ENCODE results near the gene ASXL2.
"Not testable (repeated sequence)": the region's sequence is repeated elsewhere in the genome, so short reads cannot be mapped to it uniquely, and the experiment has no call there.

The ASXL2 gene

DNA sequence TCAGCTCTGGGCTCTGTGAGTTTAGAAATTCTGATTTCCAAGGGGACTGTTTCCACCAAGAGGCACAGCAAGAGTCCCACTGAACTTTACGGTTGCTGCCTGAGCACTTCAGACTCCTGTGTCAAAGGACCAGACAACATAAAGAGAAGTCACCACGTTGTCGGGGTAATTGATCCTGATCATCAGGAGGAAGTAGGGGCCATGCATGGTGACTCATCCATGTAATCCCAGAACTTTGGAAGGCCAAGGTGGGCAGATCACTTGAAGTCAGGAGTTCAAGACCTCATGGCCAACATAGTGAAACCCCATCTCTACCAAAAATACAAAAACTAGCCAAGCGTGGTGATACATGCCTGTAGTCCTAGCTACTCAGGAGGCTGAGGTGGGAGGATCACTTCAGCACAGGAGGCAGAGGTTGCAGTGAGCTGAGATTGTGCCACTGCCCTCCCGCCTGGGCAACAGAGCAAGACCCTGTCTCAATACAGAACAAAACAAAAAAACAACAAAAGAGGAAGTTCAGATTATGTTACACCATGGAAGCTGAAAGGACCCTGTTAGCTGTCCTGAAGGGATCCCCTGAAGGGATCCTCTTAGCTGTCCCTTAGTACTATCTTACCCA is 9.4 kb upstream of the ASXL2 start:
- no peak for DNase-seq

DNA sequence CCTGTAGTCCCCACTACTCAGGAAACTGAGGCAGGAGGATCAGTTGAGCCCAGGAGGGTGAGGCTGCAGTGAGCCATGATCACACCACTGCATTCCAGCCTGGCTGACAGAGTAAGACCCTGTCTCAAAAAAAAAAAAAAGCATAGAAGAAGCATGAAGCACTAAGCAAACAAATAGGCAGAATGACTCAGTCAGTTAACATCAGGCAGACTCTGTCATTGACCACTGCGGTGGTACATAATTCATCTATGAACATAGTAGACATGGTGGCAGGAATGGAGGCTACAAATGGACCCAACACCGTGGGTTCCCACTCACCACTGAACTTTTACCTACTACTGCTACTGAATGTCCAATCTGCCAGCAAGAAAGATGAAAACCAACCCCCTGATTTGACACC is 7.6 kb upstream of the ASXL2 start:
- DNase-seq: no peak

DNA sequence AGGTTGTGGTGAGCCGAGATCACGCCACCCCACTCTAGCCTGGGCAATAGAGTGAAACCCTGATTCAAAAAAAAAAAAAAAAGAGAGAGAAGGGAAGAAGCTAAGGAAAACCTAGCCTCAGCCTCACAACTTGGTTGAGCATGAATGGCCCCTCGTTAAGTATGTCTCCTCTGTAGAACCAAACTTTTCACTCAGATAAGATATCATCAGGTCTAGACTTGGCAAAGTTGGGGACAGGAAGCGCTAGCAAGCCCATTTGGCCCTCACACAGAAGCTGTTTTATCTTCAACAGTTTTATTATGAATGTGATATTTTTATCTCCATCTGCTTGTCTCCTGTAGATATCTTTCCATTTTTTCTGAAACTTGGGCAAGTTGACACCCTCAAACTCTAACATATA is 3.5 kb upstream of the ASXL2 start:
- DNase-seq: no peak

DNA sequence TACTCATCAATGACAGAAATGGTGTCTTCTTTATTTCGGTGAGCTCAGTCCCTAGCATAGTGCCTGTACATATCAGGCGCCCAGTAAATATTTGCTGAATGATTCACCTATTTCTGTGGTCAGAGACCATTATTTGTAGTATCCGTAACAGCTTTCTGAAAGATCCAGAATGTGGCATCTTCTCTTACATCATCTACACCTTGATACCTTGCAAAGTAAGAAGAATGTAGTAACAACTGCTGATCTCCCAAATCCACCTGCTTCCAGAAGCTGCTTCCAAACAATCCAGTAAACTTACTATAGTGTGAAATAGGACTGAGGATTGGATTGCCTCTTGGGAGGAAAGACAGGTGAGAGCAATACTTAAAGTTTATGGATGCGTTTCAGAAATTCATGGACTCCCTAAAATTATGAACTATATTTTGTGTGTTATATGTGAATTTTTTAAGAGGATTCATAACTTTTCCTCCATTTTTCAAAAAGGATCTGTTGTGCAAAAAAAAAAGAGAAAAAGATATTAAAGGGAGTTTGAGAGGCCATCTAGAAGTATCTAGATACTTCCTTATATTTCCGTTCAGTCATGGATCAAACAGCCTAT is 945 bp upstream of the ASXL2 start:
- DNase-seq: no peak

DNA sequence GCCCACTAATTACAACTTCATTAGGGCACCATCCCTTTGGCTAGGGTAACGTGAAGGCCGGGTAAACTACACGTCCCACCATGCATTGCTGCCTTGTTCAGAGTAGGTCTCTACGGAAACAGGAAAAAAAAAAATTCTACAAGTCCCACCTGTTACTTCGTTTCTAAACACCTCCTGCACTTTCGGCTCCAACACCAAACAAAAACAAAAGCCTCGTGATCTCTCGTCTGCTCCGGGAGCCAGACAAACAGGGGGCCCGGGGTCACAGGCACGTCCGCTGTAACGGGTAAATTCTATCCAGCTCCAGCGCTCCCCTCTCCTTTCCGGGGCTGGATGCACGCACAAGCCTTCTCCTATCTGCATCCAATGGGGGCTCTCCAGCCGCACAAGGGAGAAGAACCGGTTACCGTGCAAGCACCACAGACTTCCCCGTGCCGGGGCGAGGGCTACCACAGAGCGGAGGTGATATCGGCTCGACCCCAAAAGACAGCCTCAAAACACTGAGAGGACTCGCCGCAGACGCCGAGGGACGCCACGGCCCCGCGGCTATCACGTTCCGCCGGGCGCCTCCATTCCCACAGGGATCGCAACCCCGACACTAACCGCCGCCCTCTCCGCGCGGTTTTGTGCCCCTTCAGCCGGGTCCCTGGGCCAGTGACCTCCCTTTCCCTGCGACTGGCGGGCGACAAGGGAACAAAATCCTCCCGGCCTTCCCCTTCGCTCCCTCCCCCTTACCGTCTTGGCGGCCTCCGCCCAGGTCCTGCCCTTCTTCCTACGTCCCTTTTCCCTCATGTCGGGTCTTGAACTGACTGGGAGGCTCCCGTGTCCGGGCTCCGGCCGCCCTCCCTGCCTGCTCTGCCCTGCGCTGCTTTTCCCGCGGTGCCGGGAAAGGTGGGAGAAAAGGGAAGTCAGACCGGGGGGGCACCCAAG is 591 bp downstream of the ASXL2 start:
- DNase-seq: peak; percentile 55 to 68 (median 58)

DNA sequence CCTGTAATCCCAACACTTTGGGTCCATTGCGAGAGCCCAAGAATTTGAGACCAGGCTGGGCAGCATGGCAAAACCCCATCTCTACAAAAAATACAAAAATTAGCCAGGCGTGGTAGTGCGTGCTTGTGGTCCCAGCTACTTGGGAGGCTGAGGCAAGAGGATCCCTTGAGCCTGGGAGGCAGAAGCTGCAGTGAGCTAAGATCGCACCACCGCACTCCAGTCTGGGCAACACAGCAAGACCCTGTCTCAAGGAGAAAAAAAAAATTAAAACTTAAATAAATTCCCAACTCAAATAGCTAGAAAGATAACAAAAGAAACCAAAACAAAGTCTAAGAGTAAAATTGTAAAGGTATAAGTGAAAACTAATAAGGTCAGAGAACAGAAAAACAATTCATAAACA is 6.2 kb downstream of the ASXL2 start:
- DNase-seq: no peak

DNA sequence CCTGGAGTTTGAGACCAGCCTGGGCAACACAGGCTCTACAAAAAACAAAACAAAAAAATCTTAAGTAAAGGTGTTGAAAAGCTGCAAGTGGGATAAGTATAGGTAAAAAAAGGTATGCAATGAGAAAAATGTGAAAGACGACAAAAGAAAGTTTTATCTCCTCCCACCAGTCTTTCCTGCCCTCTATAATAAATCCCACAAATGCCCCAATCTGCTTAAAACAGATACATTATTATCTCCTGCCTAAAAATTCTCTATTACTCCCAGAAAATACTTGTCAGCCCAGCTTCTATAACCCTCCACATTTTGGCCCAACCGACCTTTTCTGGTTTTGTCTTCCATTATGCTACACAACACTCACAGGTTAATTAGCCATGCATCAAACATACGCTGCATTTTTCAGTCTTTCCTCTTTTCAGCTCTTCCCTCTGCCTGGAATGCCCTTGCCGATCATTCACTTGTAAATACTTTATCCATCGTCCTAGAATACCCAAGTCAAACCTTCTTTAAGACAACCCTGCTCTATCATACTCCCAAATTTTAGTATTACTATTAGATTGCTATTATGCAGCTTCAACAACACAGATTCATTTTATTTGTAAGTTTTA is 10.8 kb downstream of the ASXL2 start:
- DNase-seq: no peak

DNA sequence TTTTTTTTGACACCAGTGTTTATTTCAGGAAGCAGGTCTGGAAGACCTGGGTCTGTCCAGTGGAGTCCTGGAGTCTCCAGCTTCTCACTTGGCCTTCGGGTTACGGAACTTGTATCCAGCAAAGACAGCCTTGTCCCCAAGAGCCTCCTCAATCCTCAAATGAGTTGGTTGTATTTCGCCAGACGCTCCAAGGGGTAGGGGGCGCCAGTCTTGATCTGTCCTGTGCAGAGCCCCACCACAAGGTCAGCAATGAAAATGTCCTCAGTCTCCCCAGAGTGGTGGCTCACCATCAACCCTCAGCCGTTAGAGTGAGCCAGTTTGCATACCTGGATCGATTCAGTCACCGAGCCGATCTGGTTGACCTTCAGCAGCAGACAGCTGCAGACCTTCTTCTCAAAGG is 21.9 kb downstream of the ASXL2 start:
- DNase-seq: no peak

DNA sequence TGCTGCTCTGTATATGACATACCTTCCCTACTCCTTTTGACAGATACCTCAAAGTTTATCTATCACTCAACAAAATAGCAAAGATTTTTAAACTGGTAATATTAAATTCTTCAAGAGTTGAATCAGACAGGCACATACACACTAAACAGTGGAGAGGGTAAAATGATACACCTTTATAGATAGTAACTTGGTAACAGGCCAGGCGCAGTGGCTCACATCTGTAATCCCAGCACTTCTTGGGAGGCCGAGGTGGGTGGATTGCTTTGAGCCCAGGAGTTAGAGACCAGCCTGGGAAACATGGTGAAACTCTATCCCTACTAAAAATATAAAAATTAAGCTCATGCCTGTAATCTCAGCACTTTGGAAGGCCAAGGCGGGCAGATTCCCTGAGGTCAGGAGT is 23.2 kb downstream of the ASXL2 start:
- no peak for DNase-seq

DNA sequence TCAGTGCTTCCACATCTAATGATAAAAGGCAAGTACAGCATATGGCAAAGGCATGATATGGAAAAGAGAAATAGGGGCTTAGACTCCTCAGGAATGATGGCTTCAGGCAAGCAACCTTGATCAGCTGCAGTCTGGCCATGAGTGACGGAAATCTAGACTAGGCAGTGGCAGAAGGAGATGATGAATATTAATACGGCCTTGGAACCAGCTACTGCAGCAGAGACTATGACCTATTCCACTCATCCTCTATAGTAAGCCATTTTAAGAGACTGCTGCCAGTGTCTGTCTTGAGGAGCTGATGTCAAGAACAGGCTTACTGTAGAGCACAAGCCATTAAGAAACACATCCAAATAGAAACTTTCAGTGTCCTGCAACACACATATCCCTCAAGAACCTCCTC is 23.7 kb downstream of the ASXL2 start:
- no peak for DNase-seq

DNA sequence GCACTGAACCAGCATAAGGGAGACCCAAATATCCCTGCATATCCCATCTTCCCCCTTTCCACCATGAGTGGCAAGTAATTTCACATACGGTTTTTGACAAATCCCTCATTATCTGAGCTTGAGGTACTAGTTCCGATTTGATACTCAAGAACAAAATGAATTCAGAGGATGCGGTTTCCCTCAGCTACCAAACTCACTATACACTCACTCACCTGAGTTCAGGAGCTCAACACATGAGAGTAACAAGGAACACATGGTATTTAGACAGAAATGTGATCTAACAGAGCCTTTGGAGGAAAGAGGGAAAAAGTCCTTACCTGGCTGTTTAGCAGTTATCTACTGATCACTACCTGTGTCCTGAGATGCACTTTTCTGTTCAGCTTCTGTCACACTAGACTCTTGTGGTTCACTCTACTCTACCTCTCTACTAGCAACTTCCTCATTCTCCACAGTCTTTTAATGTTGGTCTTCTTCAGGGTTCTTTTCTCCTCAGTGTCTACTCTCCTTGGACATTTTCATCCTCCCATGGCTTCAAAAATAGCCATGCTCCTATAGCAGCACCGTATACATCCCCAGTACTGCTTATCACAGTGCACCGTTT is 25.1 kb downstream of the ASXL2 start:
- peak in 1 of 6 experiments; percentile 5 for DNase-seq

DNA sequence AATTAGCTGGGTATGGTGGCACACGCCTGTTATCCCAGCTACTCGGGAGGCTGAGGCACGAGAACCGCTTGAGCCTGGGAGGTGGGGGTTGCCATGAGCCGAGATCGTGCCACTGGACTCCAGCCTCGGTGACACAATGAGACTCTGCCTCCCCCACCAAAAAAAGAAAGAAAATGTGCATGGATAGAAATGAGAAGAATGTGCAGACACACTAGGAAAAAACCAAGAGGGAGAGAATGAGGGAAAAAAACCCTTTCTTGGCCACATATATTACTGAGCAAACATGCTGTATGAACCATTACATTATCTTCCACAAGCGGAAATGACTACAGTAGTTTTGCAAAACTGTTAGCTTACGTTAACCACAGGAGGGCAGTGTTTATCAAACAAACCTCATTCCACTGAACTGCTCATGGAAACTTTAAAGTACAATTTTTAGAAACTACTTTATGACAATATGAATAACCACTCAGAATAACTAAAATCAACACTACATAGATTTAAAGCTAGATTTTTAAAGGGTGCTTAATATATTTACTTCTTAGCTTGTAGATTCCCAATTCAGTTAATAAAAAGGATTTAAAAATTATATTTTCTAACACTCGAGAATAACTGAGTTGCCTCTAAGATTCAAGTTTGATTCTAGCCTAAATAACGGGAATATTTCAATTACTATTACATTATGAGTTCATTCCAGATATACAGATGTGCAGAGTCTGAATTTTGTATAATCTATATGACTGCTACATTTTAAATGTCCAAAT is 26.4 kb downstream of the ASXL2 start:
- DNase-seq: peak in 3 of 6 experiments; percentile 64 to 70 (median 69)

DNA sequence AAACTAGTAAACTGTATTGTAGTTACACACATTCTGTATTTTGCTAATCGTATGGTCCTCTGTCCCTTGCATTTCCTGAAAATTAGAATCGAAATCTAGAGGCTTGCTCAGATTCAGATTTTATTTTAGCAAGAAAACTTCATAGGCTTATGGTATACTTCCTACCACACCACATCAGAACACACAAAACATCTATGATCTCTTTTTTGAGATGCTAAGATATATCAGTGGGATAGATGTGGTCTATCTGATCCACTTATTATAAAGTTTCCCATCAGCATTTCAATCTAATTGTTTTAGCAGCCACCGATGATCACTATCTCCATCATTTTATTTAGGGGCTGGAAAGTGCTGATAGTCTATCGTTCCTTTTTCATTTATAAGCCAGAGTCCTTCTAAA is 27.9 kb downstream of the ASXL2 start:
- DNase-seq: peak in 1 of 6 experiments; percentile 9

DNA sequence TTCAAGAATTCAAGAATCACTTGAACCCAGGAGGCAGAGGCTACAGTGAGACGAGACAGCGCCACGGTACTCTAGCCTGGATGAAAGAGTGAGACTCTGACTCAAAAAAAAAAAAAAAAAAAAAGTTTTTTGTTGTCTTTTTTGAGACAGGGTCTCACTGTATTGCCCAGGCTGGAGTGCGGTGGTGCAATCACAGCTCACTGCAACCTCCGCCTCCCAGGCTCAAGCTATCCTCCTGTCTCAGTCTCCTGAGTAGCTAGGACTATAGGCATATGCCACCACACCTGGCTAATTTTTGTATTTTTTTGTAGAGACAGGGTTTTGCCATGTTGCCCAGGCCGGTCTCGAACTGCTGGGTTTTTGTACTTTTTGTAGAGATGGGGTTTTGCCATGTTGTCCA is 28.9 kb downstream of the ASXL2 start:
- DNase-seq: not testable (repeated sequence)

DNA sequence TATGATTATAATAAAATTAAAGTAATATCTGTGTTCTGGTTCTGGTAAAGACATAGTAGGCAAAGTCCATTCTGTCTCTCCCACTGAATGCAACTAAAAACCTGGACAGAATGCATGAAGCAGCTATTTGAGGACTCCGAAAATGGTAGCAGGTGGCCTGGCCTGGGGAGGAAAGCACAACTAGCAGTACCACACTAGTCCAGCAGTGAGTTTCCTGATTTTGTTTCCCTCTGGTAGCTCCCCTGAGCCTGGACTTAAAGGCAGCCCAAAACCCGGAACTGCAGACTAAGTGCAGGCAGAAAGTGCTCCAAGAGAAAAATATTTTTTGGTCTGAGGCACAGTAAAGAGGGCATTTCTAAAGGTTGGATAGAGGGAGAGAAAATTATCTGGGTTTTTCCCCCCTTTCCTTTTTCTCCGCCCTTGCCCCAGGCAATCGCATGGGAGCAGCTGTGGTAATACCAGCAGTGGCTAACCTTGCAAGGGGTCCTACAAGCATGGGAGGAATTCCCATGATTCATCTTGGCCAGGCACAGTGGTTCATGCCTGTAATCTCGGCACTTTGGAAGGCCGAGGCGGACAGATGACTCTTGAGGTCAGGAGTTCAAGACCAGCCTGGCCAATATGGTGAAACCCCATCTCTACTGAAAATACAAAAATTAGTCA is 32.3 kb downstream of the ASXL2 start:
- DNase-seq: no peak

DNA sequence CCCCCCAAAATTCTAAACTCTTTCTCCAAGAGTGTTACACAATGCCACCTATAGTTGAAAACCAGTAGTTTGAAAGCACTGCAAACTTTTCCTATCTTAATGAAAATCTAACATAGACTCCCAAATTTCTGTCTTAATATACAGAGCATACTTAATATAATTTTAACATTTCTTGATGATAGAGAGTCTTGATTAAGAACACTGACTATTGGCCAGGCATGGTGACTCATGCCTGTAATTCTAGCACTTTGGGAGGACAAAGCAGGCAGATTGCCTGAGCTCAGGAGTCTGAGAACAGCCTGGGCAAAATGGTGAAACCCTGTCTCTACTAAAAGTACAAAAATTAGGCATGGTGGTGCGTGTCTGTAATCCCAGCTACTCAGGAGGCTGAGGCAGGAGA is 34.2 kb downstream of the ASXL2 start:
- no peak for DNase-seq

DNA sequence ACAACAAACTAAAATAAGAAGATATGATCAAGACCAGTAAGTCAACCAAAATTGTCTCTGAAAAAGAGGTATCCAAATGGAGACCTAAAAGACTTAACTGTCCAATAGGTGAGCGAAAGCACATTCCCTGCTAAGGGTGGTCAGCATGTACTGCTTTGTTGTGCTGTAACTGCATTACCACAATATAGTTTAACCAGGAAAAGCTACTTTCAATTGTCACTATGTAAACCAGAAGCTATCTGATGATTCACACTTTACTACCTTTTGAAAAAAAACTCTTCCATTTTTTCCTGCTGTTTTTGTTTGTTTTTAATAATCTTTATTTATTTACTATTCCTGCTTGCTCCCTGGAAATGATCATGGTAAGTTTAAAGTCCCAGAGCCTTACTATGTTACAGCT is 36.1 kb downstream of the ASXL2 start:
- DNase-seq: no peak

DNA sequence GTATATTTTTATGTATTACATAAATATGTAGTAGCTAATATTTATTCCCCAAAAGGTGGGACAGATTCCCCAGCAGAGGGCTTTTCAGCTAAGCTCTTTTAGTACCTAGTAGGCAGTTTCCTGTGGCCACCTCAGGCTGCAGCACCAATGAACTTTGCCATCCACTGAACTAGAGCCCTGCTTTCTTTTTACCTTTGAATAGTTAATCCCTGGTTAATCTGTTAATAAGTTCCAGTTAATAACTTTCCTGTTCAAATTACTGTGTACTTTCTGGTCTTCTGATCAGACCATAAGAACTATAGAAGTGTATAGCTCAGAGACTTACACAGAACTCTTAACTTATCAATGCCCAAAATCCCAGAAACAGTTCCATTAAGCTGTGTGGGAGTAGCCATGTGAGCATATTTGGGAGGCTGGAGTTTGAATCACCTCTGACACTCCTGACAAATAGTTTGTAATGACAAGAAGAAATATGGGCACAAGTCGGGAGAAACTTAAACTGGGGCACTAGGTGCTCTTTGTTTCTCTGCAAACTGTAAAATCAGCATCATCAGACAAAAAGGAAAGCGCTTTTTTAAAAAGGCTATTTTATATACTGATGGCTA is 40.0 kb downstream of the ASXL2 start:
- DNase-seq: no peak

DNA sequence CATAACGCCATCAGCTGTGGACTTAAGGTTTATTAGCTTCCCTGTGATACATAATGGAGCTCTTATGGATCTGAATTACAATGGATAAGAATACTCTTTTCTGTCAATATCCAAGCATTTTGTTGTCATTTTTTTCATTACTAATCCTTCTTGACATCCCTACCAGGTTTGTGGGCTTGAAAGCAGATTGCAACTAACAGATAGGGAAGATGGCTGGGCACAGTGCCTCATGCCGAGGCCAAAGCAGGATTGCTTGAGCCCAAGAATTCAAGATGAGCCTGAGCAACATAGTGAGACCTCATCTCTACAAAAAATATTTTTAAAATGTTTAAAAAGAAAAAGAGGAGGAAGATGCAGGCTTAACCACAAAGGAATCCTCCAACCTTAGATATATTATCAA is 42.4 kb downstream of the ASXL2 start:
- no peak for DNase-seq

DNA sequence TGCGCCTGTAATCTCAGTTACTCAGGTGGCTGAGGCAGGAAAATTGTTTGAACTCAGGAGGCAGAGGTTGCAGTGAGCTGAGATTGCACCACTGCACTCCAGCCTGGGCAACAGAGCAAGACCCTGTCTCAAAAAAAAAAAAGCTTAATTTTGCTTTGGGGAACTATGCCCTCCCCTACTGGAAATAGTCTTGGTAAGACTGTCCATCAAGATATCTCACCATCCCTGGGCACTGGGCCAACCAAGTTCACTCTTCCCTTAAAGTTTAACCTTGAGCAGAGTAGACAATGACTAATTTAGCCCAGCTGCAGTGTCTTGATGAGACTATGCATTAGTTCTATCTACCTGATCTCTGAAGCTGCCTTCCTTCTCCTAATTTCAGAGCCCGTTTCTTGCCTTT is 44.7 kb downstream of the ASXL2 start:
- no peak for DNase-seq

DNA sequence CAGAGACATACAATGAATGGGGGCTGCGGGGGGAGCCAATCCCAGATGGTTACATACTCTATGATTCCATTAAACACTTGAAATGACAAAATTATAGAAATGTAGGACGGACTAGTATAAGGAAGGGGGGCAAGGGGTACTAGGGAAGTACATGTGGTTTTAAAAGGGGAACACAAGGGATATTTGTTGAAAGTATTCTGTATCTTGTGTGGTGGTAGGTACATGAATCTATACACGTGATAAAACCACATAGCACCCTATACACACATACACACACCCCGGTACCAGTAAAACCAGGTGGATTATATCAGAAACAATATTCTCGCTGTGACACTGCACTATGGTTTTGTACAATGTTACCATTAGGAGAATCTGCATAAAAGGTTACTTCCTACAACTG is 45.4 kb downstream of the ASXL2 start:
- no peak for DNase-seq
